ENCODE measurements around the gene FBXO3. TPM values are rescaled to one million over a fixed set of nuclear protein-coding genes. Genes with fewer than 3 reads are reported as not detected.

Gene FBXO3
- total and polyA plus RNA-seq, 2 of the 8 experiments (the other 6 are each of a cell fraction or from before 2014, with no cell fraction given), result 15.9 to 25.7 TPM

DNA sequence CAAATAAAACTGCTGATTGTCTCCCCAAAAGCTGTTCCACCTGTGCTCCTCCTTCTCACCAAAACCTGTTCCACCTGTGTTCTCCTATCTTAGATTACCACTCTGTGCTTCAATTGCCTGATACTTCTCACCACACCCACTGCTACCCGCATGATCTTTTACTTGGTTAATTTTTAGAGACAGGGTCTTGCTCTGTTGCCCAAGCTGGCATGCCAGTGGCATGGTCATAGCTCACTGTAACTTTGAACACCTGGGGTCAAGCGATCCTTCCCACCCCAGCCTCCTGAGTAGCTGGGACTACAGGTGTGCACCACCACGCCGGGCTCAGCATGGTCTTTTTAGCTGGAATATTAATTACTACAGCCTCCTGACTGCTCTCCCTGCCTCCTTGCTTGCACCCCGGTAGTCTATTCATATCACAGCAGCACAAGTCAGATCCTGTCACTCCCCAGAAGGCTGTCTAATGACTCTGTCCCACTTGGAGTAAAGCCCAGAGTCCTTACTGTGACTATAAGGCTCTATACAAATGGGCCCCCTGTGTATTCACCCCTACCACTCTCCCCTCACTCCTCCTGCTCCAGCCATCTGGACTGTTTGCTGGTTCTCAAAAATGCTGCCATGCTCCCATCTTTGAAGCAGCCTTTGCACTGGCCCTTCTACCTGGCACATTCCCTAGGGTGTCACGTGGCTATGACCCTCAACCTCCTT is 77.2 kb downstream of the FBXO3 start:
- Histone ChIP-seq H2AK5ac (ENCODE audit: low read depth, low read length) (no peak overlapping the region), H4K5ac (ENCODE audit: insufficient read length, low read depth, low read length) (no peak overlapping the region), H3K27me3 (replicated peaks in 1 of 4; ENCODE audit: control insufficient read depth in 3 of 4, extremely low read depth in 1 of 4, insufficient read depth in 3 of 4, low read length in 3 of 4) (peaks cover 0 to 9% (median 3%) of the 10 kb centered on the region in 4 experiments; a peak in 4 of 7 replicates), H3K4me3 (ENCODE audit: extremely low read depth in 1 of 4, insufficient read depth in 2 of 4, low read depth in 3 of 4, low read length in 4 of 4) (no peak overlapping the region), H4K20me1 (replicated peaks in 1 of 2; ENCODE audit: control insufficient read depth in 1 of 2, insufficient read depth in 2 of 2, low read length in 2 of 2) (no peaks in the 10 kb centered on the region), H2BK5ac (ENCODE audit: low read depth, low read length) (no peak overlapping the region), H3K56ac (replicated peaks; ENCODE audit: insufficient read length, low read depth, low read length) (no peak overlapping the region), H2BK12ac (ENCODE audit: low read depth, low read length) (no peak overlapping the region), H3K18ac (ENCODE audit: extremely low read depth, low read length) (no peak overlapping the region), H3K36me3 (ENCODE audit: control insufficient read depth in 2 of 4, insufficient read depth in 4 of 4, low read length in 3 of 4) (no peaks in the 10 kb centered on the region), H3K23ac (ENCODE audit: insufficient read length) (no peak overlapping the region), H3K23me2 (ENCODE audit: low read depth, low read length) (peaks cover 7% of the 10 kb centered on the region; the same call in 1 of the 2 replicates), H3K4ac (replicated peaks; ENCODE audit: insufficient read length, low read depth, low read length) (no peak overlapping the region), H3K9me3 (ENCODE audit: insufficient read depth in 2 of 2, low read depth in 1 of 2, low read length in 1 of 2) (no peaks in the 10 kb centered on the region), H3K4me2 (ENCODE audit: insufficient read depth in 1 of 2, low read depth in 2 of 2, low read length in 2 of 2) (no peak overlapping the region), H4K8ac (ENCODE audit: extremely low read depth, insufficient read depth, low read length) (no peak overlapping the region), H4K91ac (replicated peaks; ENCODE audit: insufficient read length, low read length) (no peak overlapping the region), H3K79me2 (ENCODE audit: control insufficient read depth in 1 of 2, insufficient read depth in 2 of 2, low read length in 2 of 2) (no peaks in the 10 kb centered on the region), H3K14ac (ENCODE audit: insufficient read length) (no peak overlapping the region), H2BK120ac (replicated peaks; ENCODE audit: low read depth, low read length) (no peak overlapping the region), H2BK20ac (ENCODE audit: low read length) (no peak overlapping the region), H2AFZ (ENCODE audit: low read length) (no peak overlapping the region), H3K27ac (ENCODE audit: low read depth, low read length) (no peak overlapping the region), H3K79me1 (ENCODE audit: low read depth, low read length) (no peaks in the 10 kb centered on the region), H2BK15ac (ENCODE audit: low read length) (no peak overlapping the region), H3K4me1 (replicated peaks in 1 of 4; ENCODE audit: control insufficient read depth in 3 of 4, insufficient read depth in 4 of 4, low read length in 3 of 4) (peaks cover 5 to 16% (median 9%) of the 10 kb centered on the region in 4 experiments), H3K9ac (replicated peaks in 1 of 4; ENCODE audit: extremely low read depth in 1 of 4, low read depth in 3 of 4, low read length in 3 of 4) (no peak overlapping the region)
- ChIA-PET CTCF (ENCODE audit: partially characterized antibody) (interaction anchor here (0.5 to 3.4 kb wide), 2 partner anchors 9 to 511 kb away, joined by 3 to 12 read pairs; no protein-coding TSS in a partner anchor), POLR2A (ENCODE audit: partially characterized antibody) (no interaction called here)
- 87% methylated on average over 6 of the region's 6 CpGs; no CpG with 5 or more reads in 1 of the 2 experiments for WGBS, 2 experiments (ENCODE audit: extremely low coverage in 1 of 2, insufficient coverage in 1 of 2, insufficient read length in 1 of 2, insufficient replicate concordance in 2 of 2, low coverage in 1 of 2, low lambda C conversion rate in 2 of 2, missing lambda C conversion rate in 1 of 2)
- DNase-seq (ENCODE audit: low read depth in 1 of 2, low spot score in 2 of 2) (no peak), FAIRE-seq (no peak)
- TF ChIP-seq RXRA (IDR thresholded peaks at IDR 0.05; ENCODE audit: insufficient read depth, low read depth, low read length) (no peak), USF2 (IDR thresholded peaks at IDR 0.05; ENCODE audit: low read length) (no peak), MAFK (IDR thresholded peaks at IDR 0.05; ENCODE audit: low read depth, low read length) (no peak), BCL11A (IDR thresholded peaks at IDR 0.05; ENCODE audit: low read depth in 2 of 2, low read length in 2 of 2) (no peak), FOSL1 (IDR thresholded peaks at IDR 0.05; ENCODE audit: insufficient read depth, low read depth, low read length) (no peak), ASH2L (IDR thresholded peaks at IDR 0.05; ENCODE audit: low read length) (no peak), RAD21 (IDR thresholded peaks at IDR 0.05 in 1 of 2, conservative IDR thresholded peaks at IDR 0.05 in 1 of 2; ENCODE audit: low read depth in 2 of 2, low read length in 2 of 2) (no peak), RBBP5 (IDR thresholded peaks at IDR 0.05; ENCODE audit: borderline replicate concordance, low read depth, low read length) (no peak), EP300 (IDR thresholded peaks at IDR 0.05; ENCODE audit: borderline replicate concordance in 1 of 2, low read depth in 2 of 2, low read length in 2 of 2) (no peak), SIN3A (conservative IDR thresholded peaks at IDR 0.05 in 1 of 2, IDR thresholded peaks at IDR 0.05 in 1 of 2; ENCODE audit: low read depth in 1 of 2, low read length in 2 of 2) (no peak), POU5F1 (IDR thresholded peaks at IDR 0.05; ENCODE audit: low read depth, low read length) (no peak)

Data from H1 (cell line).